ENCODE measurements around the gene HIPK1. TPM values are rescaled to one million over a fixed set of nuclear protein-coding genes. Genes with fewer than 3 reads are reported as not detected.

Gene HIPK1
- total RNA-seq, 4 donors from 2014 or later, result 48.3 to 63.9 (median 53.1) TPM

- intact Hi-C loops (cut with DNase I; ENCODE audit: low total_unique reads), result loop anchor here (5.0 kb wide), 1 partner anchor 39 kb away; the partner anchor contains the start of gene AP4B1
- TF ChIP-seq POLR2A (IDR thresholded peaks at IDR 0.05) (no peak), POLR2AphosphoS5 (IDR thresholded peaks at IDR 0.05) (no peak)
- H3K9me3 ChIP-seq, result no peaks in the 10 kb centered on the region
- H3K27me3 ChIP-seq, result no peaks in the 10 kb centered on the region
- WGBS, 2 donors (ENCODE audit: low coverage in 1 of 2), result 84 to 89% methylated on average over 3 to 7 of the region's 7 CpGs
- in situ Hi-C loops (cut with MboI; ENCODE audit: low pct_ligation_motif_present in 1 of 4, low pct_unique_long_range_greater_than_20kb in 1 of 4, low sequenced_read_pairs in 3 of 4), result loop anchor here in 1 of 4 donors (25.0 kb wide), 1 partner anchor 104 kb away; no protein-coding TSS in a partner anchor
- no peak overlapping the region for H3K4me3 ChIP-seq
- peaks cover 6 to 47% (median 11%) of the 10 kb centered on the region in 4 donors for H3K4me1 ChIP-seq
- H3K27ac ChIP-seq, result no peak overlapping the region
- DNase-seq, result no peak
- H3K36me3 ChIP-seq, result peaks cover 0 to 15% (median 0%) of the 10 kb centered on the region in 4 donors
Measured at GRCh38 chr1:113941245-113941559, 12.1 kb downstream of the HIPK1 start.

DNA sequence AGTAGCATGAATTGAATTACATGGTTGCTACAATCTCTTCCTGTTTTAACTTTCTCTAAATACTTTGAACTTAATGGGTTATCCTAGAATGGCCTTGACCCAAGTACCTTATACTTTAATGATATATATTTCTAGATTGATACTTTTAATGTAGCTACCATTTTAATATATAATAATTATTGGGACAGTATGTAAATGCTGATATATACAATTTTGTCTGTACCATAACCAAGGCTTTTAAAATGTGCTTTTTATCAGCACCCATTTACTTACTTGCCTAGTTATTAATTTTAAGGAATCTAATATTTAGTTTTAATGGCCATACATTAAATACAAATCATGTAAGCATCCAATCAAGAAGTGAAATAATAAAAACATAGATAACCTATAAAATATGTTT is 13.4 kb downstream of the HIPK1 start:
- H3K27ac ChIP-seq, result no peak overlapping the region
- H3K27me3 ChIP-seq, result no peaks in the 10 kb centered on the region
- H3K4me3 ChIP-seq, result no peak overlapping the region
- in situ Hi-C loops (cut with MboI; ENCODE audit: low pct_ligation_motif_present in 1 of 4, low pct_unique_long_range_greater_than_20kb in 1 of 4, low sequenced_read_pairs in 3 of 4), result loop anchor here in 1 of 4 donors (25.0 kb wide), 1 partner anchor 105 kb away; no protein-coding TSS in a partner anchor
- DNase-seq, result no peak
- TF ChIP-seq, protein P1, sequence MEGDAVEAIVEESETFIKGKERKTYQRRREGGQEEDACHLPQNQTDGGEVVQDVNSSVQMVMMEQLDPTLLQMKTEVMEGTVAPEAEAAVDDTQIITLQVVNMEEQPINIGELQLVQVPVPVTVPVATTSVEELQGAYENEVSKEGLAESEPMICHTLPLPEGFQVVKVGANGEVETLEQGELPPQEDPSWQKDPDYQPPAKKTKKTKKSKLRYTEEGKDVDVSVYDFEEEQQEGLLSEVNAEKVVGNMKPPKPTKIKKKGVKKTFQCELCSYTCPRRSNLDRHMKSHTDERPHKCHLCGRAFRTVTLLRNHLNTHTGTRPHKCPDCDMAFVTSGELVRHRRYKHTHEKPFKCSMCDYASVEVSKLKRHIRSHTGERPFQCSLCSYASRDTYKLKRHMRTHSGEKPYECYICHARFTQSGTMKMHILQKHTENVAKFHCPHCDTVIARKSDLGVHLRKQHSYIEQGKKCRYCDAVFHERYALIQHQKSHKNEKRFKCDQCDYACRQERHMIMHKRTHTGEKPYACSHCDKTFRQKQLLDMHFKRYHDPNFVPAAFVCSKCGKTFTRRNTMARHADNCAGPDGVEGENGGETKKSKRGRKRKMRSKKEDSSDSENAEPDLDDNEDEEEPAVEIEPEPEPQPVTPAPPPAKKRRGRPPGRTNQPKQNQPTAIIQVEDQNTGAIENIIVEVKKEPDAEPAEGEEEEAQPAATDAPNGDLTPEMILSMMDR (IDR thresholded peaks at IDR 0.05), result no peak
- no peak for TF ChIP-seq POLR2AphosphoS5 (IDR thresholded peaks at IDR 0.05)
- no peak for TF ChIP-seq EP300 (IDR thresholded peaks at IDR 0.05; ENCODE audit: low read depth)
- no peak for TF ChIP-seq POLR2A (IDR thresholded peaks at IDR 0.05)
- intact Hi-C loops (cut with DNase I; ENCODE audit: low total_unique reads), result loop anchor here (5.0 kb wide), 1 partner anchor 40 kb away; the partner anchor contains the start of gene AP4B1
- H3K4me1 ChIP-seq, result peaks cover 18 to 49% (median 19%) of the 10 kb centered on the region in 4 donors
- no peaks in the 10 kb centered on the region for H3K9me3 ChIP-seq
- H3K36me3 ChIP-seq, result peaks cover 0 to 15% (median 0%) of the 10 kb centered on the region in 4 donors

GRCh38 chr1:113943028-113943811 is 14.1 kb downstream of the HIPK1 start:
- TF ChIP-seq POLR2AphosphoS5 (IDR thresholded peaks at IDR 0.05), result no peak
- no peak for TF ChIP-seq EP300 (IDR thresholded peaks at IDR 0.05; ENCODE audit: low read depth)
- no peak for TF ChIP-seq POLR2A (IDR thresholded peaks at IDR 0.05)
- TF ChIP-seq, protein P1 (IDR thresholded peaks at IDR 0.05), result no peak
- intact Hi-C loops (cut with DNase I; ENCODE audit: low total_unique reads) (loop anchor here (5.0 kb wide), 1 partner anchor 41 kb away; the partner anchor contains the start of gene AP4B1), in situ Hi-C loops (cut with MboI; ENCODE audit: low pct_ligation_motif_present in 1 of 4, low pct_unique_long_range_greater_than_20kb in 1 of 4, low sequenced_read_pairs in 3 of 4) (loop anchor here in 1 of 4 donors (25.0 kb wide), 1 partner anchor 106 kb away; no protein-coding TSS in a partner anchor)
- Histone ChIP-seq H3K9me3 (no peaks in the 10 kb centered on the region), H3K27ac (no peak overlapping the region), H3K4me3 (no peak overlapping the region), H3K27me3 (no peaks in the 10 kb centered on the region), H3K4me1 (peaks cover 15 to 49% (median 22%) of the 10 kb centered on the region in 4 donors), H3K36me3 (peaks cover 0 to 15% (median 0%) of the 10 kb centered on the region in 4 donors)
- no peak for DNase-seq

DNA sequence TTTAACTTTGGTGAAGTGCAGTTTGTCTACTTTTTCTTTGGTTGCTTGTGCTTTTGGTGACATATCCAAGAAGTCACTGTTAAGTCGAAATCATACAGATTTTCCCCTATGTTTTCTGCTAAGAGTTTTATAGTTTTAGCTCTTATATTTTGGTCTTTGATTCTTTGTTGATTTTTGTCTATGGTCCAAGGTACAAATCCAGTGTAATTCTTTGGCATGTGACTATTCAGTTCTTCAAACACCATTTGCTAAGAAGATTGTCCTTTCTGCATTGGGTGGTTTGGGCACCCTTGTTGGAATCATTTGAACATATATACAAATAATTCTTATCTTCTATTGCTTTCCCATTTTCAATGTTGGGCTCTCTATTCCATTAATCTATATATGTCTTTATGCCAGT is 16.2 kb downstream of the HIPK1 start:
- in situ Hi-C loops (cut with MboI; ENCODE audit: low pct_ligation_motif_present in 1 of 4, low pct_unique_long_range_greater_than_20kb in 1 of 4, low sequenced_read_pairs in 3 of 4), result loop anchor here in 1 of 4 donors (25.0 kb wide), 1 partner anchor 108 kb away; no protein-coding TSS in a partner anchor
- Histone ChIP-seq H3K4me1 (peaks cover 15 to 44% (median 29%) of the 10 kb centered on the region in 4 donors), H3K36me3 (peaks cover 0 to 15% (median 0%) of the 10 kb centered on the region in 4 donors), H3K4me3 (no peak overlapping the region), H3K27me3 (no peaks in the 10 kb centered on the region), H3K27ac (no peak overlapping the region), H3K9me3 (no peaks in the 10 kb centered on the region)
- intact Hi-C loops (cut with DNase I; ENCODE audit: low total_unique reads), result no loop called here
- TF ChIP-seq POLR2AphosphoS5 (IDR thresholded peaks at IDR 0.05), result no peak
- TF ChIP-seq, protein P1 (IDR thresholded peaks at IDR 0.05), result no peak
- no peak for TF ChIP-seq POLR2A (IDR thresholded peaks at IDR 0.05)
- no peak for TF ChIP-seq EP300 (IDR thresholded peaks at IDR 0.05; ENCODE audit: low read depth)
- WGBS, 2 donors (ENCODE audit: low coverage in 1 of 2), result 88 to 94% methylated on average over 1 of the region's 1 CpG
- no peak for DNase-seq

Measured in transverse colon (tissue), 4 donors.